IPS-20b (cell line): Measurements from ENCODE around the gene GNAZ.

Experiments used
- H3K27ac ChIP-seq: one replicate; pipeline ENCODE4 v1.5.1; 2013; ENCODE audit warnings: low read length
- H3K27me3 ChIP-seq: 2 replicates; pipeline ENCODE4 v1.6.1; 2013; ENCODE audit warnings: mild to moderate bottlenecking, low read length, inconsistent platforms; ENCODE audit not compliant: insufficient read depth
- H3K36me3 ChIP-seq: 2 replicates; pipeline ENCODE4 v1.6.1; 2013; ENCODE audit warnings: low read depth, mild to moderate bottlenecking, inconsistent platforms, low read length, moderate library complexity; ENCODE audit not compliant: insufficient read depth
- H3K4me1 ChIP-seq: 2 replicates; pipeline ENCODE4 v1.6.1; 2013; ENCODE audit warnings: mild to moderate bottlenecking, control low read depth, inconsistent platforms, low read length, moderate library complexity; ENCODE audit not compliant: insufficient read depth
- H3K4me3 ChIP-seq: 2 replicates; pipeline ENCODE4 v1.5.1; 2013; ENCODE audit warnings: mild to moderate bottlenecking, low read length, inconsistent platforms
- H3K9ac ChIP-seq: 2 replicates; pipeline ENCODE4 v1.6.1; 2013; ENCODE audit warnings: low read depth, mild to moderate bottlenecking, inconsistent platforms, low read length, moderate library complexity
- H3K9me3 ChIP-seq: 2 replicates; pipeline ENCODE4 v1.6.1; 2013; ENCODE audit warnings: mild to moderate bottlenecking, low read depth, low read length, inconsistent platforms; ENCODE audit not compliant: insufficient read depth

The GNAZ gene

GRCh38 chr22:23074451-23074850 is 4.1 kb downstream of the GNAZ start:
- no peak overlapping the region for H3K4me3 ChIP-seq
- no peaks in the 10 kb centered on the region for H3K36me3 ChIP-seq
- H3K4me1 ChIP-seq: peaks cover 3% of the 10 kb centered on the region; the same call in 1 of the 2 replicates
- no peak overlapping the region for H3K9ac ChIP-seq
- peaks cover 24% of the 10 kb centered on the region for H3K27me3 ChIP-seq
- H3K9me3 ChIP-seq: no peaks in the 10 kb centered on the region
- H3K27ac ChIP-seq: no peak overlapping the region

GRCh38 chr22:23075050-23075449 is 4.7 kb downstream of the GNAZ start:
- H3K27ac ChIP-seq: no peak overlapping the region
- H3K4me1 ChIP-seq: peaks cover 3% of the 10 kb centered on the region; the same call in 1 of the 2 replicates
- H3K4me3 ChIP-seq: no peak overlapping the region
- no peaks in the 10 kb centered on the region for H3K36me3 ChIP-seq
- H3K9ac ChIP-seq: no peak overlapping the region
- H3K9me3 ChIP-seq: no peaks in the 10 kb centered on the region
- H3K27me3 ChIP-seq: peaks cover 19% of the 10 kb centered on the region

- H3K36me3 ChIP-seq: no peaks in the 10 kb centered on the region
- H3K27me3 ChIP-seq: peaks cover 19% of the 10 kb centered on the region
- peaks cover 3% of the 10 kb centered on the region; the same call in 1 of the 2 replicates for H3K4me1 ChIP-seq
- H3K9me3 ChIP-seq: no peaks in the 10 kb centered on the region
- H3K27ac ChIP-seq: no peak overlapping the region
- no peak overlapping the region for H3K9ac ChIP-seq
- H3K4me3 ChIP-seq: no peak overlapping the region
Measured at GRCh38 chr22:23075525-23076216, 5.4 kb downstream of the GNAZ start.

GRCh38 chr22:23076896-23077572 is 6.7 kb downstream of the GNAZ start:
- Histone ChIP-seq H3K9ac (no peak overlapping the region), H3K27ac (no peak overlapping the region), H3K4me1 (peaks cover 3% of the 10 kb centered on the region; the same call in 1 of the 2 replicates), H3K27me3 (peaks cover 6% of the 10 kb centered on the region), H3K9me3 (no peaks in the 10 kb centered on the region), H3K36me3 (no peaks in the 10 kb centered on the region), H3K4me3 (no peak overlapping the region)

GRCh38 chr22:23077627-23078461 is 7.5 kb downstream of the GNAZ start:
- H3K4me1 ChIP-seq: peaks cover 3% of the 10 kb centered on the region; the same call in 1 of the 2 replicates
- H3K27ac ChIP-seq: no peak overlapping the region
- no peaks in the 10 kb centered on the region for H3K9me3 ChIP-seq
- H3K9ac ChIP-seq: no peak overlapping the region
- no peak overlapping the region for H3K4me3 ChIP-seq
- H3K27me3 ChIP-seq: no peaks in the 10 kb centered on the region; the same call in 1 of the 2 replicates
- H3K36me3 ChIP-seq: no peaks in the 10 kb centered on the region

GRCh38 chr22:23078462-23078787 is 8.1 kb downstream of the GNAZ start:
- no peaks in the 10 kb centered on the region; the same call in 1 of the 2 replicates for H3K27me3 ChIP-seq
- H3K9ac ChIP-seq: no peak overlapping the region
- H3K27ac ChIP-seq: no peak overlapping the region

GRCh38 chr22:23079240-23079768 is 9.0 kb downstream of the GNAZ start:
- Histone ChIP-seq H3K27ac (no peak overlapping the region), H3K9me3 (no peaks in the 10 kb centered on the region), H3K9ac (no peak overlapping the region), H3K4me1 (no peaks in the 10 kb centered on the region), H3K27me3 (no peaks in the 10 kb centered on the region; the same call in 1 of the 2 replicates), H3K36me3 (no peaks in the 10 kb centered on the region), H3K4me3 (no peak overlapping the region)

More at GRCh38 chr22:23078462-23078787, 8.1 kb downstream of the GNAZ start:
- Histone ChIP-seq H3K9me3 (no peaks in the 10 kb centered on the region), H3K4me3 (no peak overlapping the region), H3K4me1 (no peaks in the 10 kb centered on the region), H3K36me3 (no peaks in the 10 kb centered on the region)

- H3K4me1 ChIP-seq: no peaks in the 10 kb centered on the region
- no peaks in the 10 kb centered on the region for H3K36me3 ChIP-seq
- H3K9ac ChIP-seq: no peak overlapping the region
- no peaks in the 10 kb centered on the region for H3K9me3 ChIP-seq
- H3K4me3 ChIP-seq: no peak overlapping the region
- no peak overlapping the region for H3K27ac ChIP-seq
- no peaks in the 10 kb centered on the region; the same call in 1 of the 2 replicates for H3K27me3 ChIP-seq
Measured at GRCh38 chr22:23079814-23080521, 9.6 kb downstream of the GNAZ start.

GRCh38 chr22:23080613-23081290 is 10.4 kb downstream of the GNAZ start:
- Histone ChIP-seq H3K4me1 (no peaks in the 10 kb centered on the region), H3K27me3 (no peaks in the 10 kb centered on the region; the same call in 1 of the 2 replicates), H3K9ac (no peak overlapping the region)

GRCh38 chr22:23082534-23083314 is 12.4 kb downstream of the GNAZ start:
- no peaks in the 10 kb centered on the region for H3K4me1 ChIP-seq
- H3K4me3 ChIP-seq: no peak overlapping the region
- H3K27ac ChIP-seq: no peak overlapping the region
- no peaks in the 10 kb centered on the region for H3K9me3 ChIP-seq
- H3K27me3 ChIP-seq: no peaks in the 10 kb centered on the region; the same call in 1 of the 2 replicates
- H3K9ac ChIP-seq: no peak overlapping the region
- no peaks in the 10 kb centered on the region for H3K36me3 ChIP-seq

More at GRCh38 chr22:23080613-23081290, 10.4 kb downstream of the GNAZ start:
- Histone ChIP-seq H3K4me3 (no peak overlapping the region), H3K36me3 (no peaks in the 10 kb centered on the region), H3K27ac (no peak overlapping the region), H3K9me3 (no peaks in the 10 kb centered on the region)
